Effector CD8-positive, alpha-beta T cell (primary cell): ENCODE results near the gene KRT34.
"Not testable (repeated sequence)": the region's sequence is repeated elsewhere in the genome, so short reads cannot be mapped to it uniquely, and the experiment has no call there.

Experiments used
- DNase-seq: peaks from one replicate; lab custom pipeline; 2025; lab: John Stamatoyannopoulos, UW

Gene KRT34

DNA sequence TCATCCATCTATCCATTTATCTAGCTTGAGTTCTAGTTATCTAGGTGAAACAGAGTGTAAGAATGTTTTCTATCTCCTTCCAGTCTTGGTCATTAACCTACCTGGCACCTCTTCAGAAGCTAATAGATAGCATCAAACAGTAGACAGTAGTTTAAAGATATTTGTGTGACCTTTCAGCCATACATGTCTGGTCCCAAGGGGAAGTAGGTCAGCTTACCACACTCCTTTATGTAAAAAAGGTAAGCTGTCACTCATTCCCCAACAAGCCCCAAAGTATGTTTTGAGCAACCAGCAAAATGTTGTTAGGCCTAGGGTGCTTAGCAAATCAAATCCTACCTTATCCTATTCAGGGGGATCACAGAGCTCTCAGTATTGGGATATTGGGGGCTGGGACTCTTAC is 16.0 kb downstream of the KRT34 start:
- no peak for DNase-seq

DNA sequence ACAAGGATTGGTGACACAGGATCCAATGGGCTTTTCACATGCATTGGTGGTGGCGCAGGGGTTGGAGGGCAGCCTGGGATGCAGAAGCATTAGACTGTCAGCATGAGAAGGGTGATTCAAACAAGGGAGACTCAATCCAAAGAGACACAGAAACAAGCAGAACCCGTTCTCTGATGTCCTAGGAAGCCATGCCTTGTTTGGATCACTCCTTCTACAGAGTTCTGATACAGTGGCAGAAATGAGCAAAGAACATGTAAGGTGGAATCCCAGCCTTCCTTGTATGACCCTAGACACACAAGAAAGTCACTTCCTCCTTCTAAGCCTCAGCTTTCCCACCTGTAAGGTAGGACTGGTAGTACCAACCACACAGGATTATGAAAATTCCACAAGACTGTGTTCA is 18.2 kb downstream of the KRT34 start:
- DNase-seq: no peak

DNA sequence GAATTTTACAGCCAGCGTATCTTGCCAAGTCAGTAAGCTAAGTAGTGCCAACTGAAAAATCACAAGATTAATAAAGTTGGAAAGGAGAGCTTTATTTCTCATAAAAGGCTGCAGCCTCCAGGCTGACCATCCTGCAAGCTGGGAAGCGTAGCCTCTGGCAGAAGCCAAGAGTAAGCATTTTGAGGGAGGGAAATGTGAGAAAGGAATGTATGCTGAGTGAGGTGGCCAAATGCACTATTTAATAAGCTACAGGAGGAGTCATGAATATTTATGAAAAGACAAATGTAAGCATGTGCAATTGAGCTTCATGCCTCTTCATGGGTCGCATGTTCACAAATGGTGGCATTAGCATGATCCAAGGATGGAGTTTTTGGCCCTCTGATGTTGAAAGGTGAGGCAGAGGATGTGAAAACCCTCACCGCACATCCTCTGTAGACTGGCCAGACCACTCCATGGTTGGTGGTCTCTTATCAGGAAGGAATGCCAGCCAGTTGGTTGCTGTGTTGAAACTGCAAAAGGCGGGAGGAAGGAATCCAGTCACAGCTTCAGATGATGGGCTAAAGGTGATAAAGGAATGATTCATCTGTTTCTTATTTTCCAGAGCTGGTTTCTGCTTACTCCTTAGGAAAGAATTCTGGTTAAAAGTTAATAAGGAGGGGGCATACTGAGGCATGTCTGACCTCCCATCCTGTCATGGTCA is 21.7 kb downstream of the KRT34 start:
- no peak for DNase-seq

DNA sequence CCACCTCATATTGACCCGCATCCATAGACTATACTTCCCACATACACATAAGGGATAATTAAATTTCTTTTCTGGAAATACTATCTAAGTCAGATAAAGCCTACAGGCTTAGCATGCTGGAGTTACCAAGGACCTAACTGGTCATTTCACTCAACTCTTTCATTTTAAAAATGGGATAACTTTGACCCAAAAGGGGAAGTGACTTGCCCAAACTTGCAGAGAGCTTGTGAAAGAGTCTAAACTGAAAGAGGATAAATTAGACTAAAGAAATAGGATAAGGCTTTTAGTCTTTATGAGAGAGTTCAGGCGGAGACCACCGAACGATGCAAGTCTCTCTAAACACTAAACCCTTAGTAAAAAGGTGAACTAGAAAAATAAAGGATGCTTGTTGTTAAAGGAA is 27.6 kb downstream of the KRT34 start:
- DNase-seq: no peak

DNA sequence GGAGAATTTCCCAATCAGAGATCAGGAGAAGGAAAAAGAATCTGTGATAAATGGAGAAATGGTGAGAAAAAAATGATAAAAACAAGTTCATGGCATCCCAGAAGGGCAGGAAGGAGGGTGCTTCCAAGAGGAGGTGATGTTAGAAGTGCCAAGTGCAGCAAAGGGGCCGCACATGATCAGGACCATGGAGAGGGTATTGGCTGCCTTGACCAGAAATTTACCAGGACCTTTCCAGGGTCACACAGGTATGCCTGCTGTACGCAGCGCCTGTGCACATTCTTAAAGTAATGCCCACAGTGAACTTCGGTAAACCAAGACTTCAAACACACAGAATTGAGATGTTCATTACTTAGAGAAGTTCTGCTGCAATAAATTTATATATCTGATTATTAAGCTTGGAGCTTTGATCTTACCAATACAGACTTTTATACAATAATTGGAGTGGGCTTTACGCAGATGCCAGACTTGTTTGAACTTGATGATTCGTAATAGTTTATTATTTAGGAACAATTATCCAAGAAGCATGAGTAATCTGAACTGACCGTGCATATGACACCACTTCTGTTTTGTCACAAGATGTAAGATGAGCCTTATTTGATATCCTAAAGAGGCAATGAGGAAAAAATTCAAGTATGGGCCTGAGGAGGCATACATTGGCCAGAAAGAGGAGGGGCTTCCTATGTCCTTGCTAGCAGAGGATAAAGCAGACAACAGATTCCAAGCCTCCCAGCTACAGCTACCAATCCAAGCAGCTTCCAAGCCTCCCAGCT is 29.3 kb downstream of the KRT34 start:
- no peak for DNase-seq

DNA sequence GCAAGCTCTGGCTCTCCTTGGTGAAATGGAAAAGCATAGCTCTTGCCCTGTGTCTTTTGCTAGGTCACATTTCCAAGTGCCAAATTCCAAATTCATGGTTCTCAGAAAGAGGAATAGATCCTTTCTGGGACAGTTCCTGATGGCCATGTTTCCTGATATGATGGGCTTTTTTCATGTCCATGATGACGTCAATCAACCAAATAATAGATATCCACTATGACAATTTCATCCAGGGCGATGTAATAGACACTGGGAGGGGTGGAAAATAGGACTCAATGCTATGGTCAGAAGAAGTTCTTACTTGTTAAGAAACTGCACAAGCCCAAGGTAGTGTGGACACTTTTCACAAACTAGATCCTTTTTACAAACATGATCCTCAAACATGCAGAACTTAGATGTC is 30.9 kb downstream of the KRT34 start:
- DNase-seq: no peak

DNA sequence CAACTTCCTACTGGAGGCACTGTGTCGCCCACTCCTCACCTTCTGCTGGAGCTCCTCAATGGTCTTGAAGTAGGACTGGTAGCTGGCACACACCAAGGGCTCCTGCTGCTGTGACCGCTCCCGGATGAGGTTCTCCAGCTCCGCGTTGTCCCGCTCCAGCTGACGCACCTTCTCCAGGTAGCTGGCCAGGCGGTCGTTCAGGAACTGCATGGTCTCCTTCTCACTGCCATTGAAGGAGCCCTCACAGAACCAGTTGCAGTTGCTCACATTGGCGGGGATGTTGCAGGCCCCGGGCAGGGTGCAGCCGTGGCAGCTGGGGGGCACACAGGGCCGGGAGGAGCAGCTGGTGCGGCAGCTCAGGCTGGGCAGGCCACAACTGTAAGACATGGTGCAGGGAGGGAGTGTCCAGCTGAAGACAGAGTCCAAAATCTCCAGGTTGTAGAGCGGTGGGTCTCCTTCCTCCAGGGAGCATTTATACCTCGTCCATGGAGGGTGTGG is 31.7 kb downstream of the KRT34 start, which contains the start of gene KRT33A:
TSS of gene KRT33A (minus strand) at position 448 of the 498 bp plus-strand sequence. CDS start at position 387, 61 bp downstream.
- DNase-seq: not testable (repeated sequence)

DNA sequence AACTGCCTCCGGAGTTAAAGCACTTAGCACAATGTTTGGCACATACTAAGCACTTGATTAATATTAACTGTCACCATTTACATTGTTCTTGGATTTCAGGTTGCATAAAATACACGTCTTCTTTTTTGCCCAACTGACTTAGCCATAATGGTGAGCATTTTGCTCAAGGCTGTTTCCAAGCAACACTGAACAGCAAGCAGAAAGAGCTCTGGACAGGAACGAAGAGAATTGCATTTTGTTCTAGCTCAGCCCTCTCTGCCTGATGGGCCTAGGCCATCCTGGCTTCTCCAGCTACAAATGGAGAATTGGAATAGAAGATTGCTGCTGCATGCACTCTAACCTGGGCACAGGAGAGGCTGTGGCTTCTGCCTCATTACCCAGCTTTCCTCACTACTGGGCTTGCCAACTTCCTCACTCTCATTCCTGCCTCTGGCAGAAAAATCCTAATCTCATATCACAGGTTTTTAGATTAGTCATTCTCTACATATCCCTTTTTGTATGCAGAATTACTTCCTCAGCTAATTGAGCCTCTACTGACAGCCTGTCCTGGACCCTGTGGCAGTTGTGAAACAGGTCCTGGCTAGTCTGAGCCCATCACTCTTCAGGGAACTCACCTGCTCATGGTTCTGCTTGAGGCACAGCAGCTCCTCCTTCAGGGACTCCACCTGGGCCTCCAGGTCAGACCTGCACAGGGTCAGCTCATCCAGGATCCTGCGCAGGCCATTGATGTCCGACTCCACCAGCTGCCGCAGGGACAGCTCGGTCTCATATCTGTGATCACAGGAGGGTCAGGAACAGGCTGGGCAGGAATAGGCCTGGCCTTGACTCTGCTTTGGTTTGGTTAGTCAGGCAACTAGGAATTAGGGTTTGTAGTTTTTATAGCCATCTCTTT is 34.0 kb downstream of the KRT34 start:
- DNase-seq: no peak

DNA sequence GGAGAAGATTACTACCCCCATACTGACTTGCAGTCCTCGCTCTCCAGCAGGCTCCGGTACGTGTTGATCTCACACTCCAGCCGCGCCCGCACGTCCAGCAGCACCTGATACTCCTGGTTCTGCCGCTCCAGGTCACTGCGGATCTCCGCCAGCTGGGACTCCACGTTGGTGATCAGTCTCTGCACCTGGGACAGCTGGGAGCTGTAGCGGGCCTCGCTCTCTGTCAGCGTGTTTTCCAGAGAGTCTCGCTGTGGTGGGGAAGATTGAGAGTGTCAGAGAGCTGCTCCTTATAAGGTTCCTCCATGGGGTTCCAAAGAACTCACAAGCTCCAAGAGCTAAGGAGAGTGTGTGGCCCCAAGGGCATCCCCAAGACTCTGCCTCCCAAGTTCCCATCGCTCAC is 35.7 kb downstream of the KRT34 start:
- not testable (repeated sequence) for DNase-seq

DNA sequence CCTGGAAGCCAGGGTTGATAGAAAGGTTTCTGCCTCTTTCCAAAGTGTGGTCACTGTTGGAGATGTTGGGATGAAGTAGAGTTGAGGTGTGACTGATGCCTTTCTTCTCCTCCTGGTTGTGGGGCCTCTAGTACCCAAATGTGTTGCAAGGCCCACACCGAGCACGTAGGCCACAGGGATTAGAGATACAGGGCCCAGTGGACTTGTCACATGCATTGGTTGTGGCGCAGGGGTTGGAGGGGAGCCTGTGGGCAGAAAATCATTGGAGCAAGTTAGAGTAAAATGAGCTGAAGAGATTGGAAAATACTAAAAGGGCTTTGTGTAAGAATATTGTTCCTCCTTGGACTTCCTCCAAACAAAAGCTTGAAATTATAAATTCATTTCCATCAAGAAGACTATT is 36.1 kb downstream of the KRT34 start:
- DNase-seq: no peak

DNA sequence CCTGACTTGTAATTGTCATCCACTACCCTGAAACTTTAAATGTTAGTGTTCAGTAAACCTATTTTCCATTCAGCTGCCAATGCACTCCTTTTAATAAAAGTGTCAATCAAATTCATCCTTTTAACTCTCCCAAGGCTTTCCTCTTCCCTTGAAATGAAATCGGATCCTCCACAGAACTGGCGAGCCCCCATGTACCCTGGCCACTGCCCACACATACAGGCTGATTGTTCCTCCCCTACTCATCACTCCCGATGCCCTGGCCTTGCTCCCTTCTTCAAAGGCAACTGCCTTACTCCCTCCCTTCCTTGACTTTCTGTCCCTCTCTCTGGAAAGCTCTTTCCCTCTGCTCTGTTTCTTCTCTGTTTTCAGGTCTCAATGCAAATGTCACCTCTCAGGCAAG is 39.1 kb downstream of the KRT34 start:
- DNase-seq: no peak

DNA sequence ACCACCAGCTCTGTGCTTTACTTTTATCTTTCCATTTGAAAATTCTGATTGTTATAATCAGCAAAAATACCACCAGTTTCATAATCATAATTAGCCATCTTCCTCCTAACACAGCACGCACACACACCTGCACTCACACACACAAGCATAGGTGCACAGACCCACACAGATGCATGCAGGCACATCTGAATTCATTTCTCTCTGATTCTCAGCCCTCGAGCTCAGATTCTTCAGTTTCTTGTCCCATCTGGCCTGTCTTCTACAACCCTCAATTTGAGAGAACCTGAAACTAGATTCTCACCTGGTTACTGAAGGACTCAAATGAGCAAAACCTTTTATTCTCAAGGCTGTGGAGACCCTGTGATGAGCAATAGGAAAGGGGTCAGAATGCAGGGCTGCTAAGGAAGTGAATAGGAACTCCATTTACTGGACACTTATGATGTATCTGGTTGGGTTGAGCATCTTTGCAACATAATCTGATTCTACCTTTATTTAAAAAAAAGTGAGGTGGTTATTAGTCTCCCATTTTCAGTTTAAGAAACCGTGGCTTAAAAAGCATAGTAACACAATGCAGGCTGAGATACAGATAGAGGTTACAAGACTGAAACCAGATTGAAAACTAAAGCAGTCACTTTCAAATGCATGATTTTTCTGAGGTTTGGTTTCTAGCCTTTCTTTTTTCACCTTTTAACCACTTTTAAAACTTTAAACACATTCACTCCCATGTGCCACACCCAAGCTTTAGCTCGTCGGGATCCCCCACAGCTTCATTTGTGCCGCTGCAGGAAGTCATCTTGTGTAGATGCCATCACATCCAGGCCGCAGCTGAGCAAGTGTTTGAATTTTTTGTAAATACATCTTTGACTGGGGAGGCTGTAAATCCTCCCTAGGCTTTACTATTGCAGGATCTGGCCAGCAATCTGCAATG is 40.9 kb downstream of the KRT34 start:
- DNase-seq: no peak

DNA sequence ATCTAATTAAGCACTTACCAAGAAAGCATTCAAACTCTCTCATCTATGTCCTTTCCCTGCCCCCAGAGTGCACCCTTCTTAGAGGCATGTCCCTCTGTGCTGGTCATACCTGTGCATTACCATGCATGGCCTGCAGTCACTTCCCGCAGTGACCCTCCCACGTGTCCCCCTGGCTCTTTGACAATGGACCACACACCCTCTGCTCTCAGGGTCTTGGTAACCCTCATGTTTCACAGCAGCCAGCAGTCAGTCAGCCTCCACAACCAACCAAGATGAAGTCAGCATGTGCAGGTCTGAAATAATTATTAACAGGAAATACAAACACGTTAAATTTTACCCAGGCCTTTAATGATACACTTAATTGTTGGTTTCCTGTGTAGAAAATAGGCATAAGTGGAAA is 41.6 kb downstream of the KRT34 start:
- no peak for DNase-seq

DNA sequence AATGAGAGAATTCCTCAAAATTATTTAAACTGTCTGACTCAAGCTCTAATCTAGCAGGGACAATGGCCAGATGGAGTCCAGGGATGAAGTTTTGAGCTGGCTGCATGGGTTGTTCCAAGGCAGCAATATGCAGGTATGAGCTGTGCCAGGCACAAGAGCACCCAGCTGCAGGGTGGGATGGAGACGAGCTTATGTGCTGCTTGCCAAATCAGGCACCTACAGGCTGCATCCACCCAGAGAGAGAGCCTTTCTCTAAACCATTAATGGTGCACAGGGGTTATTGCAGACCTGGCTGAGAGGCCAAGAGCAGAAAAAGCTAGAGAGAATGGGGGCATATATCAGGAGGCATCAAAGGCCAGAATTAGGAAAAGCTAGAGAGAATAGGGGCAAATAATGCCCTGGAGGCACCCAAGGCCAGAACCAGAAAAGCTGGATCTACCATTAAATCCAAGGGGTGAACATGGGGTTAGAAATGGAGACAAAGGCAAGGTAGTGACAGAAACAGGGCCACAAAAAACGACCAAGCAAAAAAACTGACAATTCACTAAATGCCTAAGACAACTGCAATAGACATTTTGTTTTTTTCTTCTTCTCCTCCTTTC is 42.4 kb downstream of the KRT34 start:
- DNase-seq: no peak

DNA sequence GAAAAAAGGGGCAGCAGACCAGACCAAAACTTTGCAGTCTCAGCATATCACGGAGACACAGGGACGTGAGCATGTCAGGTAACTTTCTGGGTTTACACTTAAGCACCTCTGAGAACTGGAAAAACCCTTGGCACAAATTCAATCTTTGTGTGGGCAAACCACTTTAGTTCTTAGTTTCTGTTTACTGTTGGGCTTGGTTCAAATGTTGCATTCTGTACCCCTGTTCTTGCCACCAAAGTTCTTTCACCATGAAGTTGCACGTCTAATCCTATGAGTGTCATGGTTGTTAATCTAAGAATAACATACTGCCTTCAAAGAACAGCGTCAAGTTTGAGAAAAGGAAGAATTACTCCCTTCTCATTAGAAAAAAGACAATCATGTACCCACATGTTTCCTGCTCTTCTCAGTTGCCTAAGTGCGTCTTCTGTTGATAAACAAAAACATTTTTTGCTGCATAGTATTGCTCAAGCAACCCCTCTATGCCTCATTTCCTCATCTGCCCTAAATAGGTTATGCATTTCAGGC is 43.1 kb downstream of the KRT34 start:
- no peak for DNase-seq

DNA sequence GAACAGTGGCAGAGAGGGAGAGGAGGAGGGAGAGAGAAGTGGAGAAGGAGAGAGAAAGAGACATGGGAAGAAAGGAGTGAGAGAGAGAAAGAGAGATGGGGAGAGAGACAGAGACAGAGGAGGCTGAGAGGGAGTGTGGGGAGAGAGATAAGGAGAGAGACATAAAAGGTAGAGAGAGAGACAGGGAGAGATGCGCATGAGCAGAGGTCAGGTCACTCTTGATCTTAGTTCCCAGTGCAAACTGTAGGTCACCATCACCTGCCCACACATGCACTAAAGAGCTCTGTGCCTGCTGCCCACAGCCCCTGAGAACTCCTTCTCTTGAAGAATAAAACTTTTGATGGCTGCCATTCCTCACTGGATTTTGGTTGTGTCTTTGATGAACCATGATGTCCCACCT is 46.4 kb downstream of the KRT34 start:
- DNase-seq: no peak

DNA sequence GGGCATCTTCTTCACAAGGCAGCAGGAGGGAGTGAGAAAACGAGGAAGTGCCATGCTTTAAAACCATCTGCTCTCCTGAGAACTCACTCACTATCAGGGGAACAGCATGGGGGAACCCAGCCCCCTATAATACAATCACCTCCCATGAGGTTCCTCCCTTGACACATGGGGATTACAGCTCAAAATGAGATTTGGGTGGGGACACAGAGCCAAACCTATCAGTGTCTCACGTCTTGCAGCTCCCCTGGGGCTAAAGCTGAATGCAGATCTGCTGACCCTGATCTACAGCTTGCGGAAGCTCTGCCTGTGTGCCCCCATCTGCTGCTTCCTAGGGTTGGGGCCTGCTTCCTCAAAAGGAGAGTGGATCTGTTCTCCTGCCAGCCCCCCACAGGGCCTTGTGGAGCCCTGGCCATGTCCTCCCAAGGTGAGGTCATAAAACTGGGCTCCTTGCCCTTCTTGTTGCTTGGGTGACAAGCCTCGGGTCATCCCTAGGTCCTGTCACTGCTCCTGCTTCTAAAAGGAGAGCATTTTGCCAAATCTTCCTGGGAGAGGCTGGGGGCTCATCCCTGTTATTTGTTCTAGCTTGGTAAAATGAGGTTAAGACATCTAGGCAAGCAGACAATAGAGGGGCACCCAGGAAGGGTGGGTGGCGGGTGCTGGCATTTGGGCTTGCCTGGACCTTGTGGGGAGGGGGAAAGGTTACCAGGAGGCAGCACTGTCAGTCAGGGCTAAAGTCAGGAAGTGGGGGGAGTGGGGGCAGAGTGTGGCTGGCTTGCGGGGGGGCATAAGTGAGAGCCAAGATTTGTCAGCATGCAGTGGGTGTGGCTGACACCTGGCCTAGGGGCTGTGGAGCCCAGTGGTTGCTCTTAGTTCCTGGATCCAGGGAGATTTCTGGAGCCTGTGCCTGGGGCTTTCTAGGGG is 47.5 kb downstream of the KRT34 start:
- DNase-seq: no peak

DNA sequence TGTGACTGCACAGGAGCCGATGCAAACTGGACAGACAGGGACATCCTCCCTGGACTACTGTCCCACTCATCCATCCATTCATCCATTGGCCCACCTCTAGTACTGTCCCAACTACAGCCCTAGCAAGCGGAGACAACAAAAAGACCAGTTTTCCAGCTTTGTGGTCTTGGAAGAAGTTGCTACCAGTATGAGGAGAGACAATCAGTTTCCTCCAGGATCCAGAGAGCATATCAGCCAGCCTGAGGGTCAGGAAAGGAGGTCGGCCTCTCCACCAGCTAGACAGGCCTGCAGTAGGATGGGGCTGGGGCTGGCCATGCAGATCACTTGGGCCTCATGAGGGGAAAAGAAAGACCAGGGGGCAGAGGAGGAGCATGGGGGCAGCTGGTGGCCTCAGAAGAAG is 48.3 kb downstream of the KRT34 start:
- no peak for DNase-seq

DNA sequence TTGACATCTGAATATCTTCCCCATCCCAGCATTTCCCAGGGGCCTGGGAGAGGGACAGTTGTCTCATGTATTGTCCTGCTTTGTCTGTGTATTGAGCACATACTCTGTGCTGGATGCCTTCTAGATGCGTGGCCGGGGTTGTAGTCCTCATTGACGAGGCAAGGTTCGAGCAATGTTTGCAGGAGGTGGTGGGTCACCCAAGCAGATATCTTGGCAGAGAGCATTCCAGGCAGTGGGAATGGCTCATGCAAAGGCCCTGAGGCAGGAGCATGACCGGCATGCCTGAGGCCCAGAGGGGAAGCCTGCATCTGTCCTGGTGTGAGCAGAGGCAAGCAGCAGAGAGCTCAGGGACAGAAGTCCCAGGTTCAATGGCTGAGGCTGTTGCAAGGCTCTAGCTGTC is 49.0 kb downstream of the KRT34 start:
- DNase-seq: no peak
